Measurements from ENCODE around the gene KDM8. TPM values are rescaled to one million over a fixed set of nuclear protein-coding genes. Genes with fewer than 3 reads are reported as not detected.

KDM8 gene
- total and polyA plus RNA-seq, 2 donors (not counting 3 experiments of a cell fraction or from before 2014, with no cell fraction given), result 5.1 to 8.4 TPM

DNA sequence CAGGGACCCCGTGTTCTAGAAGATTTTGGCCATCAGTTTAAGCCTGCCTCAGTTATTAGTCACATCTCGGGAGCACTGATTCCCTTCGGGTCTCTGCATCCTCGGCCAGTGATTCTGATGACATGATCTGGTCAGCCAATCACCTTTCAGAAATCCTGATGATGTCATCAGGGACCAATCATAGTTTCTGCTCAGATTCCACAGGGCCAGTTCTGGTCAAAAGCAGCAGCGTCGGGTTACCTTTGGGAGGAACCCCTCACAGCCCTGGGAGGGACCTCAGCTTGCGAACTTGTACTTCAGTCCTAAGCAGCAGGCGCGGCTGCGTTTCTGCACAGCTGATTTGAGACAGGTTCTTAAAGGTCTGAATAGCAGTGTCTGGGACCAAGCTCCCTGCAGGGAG lies 13.9 kb downstream of the KDM8 start:
- no peak overlapping the region for H3K27ac ChIP-seq (ENCODE audit: insufficient read depth, low read depth, low read length)
- no peak overlapping the region for H3K4me3 ChIP-seq (replicated peaks in 1 of 3; ENCODE audit: insufficient read depth in 1 of 3, low read depth in 1 of 3, low read length in 3 of 3)
- no peak for DNase-seq (ENCODE audit: low read depth, low spot score)
- H3K79me2 ChIP-seq (ENCODE audit: control insufficient read depth, insufficient read depth, low read length), result no peaks in the 10 kb centered on the region
- no TSS peak for BruUV-seq (replicated peaks)
- H3K9me1 ChIP-seq (replicated peaks; ENCODE audit: control insufficient read depth, extremely low read depth, insufficient read depth, low read length), result no peaks in the 10 kb centered on the region
- H2AFZ ChIP-seq (ENCODE audit: low read depth, low read length), result no peak overlapping the region
- peak; percentile 18 for FAIRE-seq
- dilution Hi-C loops (cut with MboI; ENCODE audit: extremely low pct_ligation_motif_present, low sequenced_read_pairs), result no loop called here
- H3K9ac ChIP-seq (replicated peaks; ENCODE audit: extremely low read depth, insufficient read depth, low read length), result no peak overlapping the region
- CTCF ChIA-PET, result no interaction called here
- no peaks in the 10 kb centered on the region for H3K4me1 ChIP-seq (ENCODE audit: control insufficient read depth, extremely low read depth, insufficient read depth, low read length)
- H4K20me1 ChIP-seq (replicated peaks; ENCODE audit: control insufficient read depth, extremely low read depth, insufficient read depth, low read length), result no peaks in the 10 kb centered on the region
- H3K9me3 ChIP-seq (replicated peaks; ENCODE audit: control insufficient read depth, insufficient read depth, low read length), result no peaks in the 10 kb centered on the region
- H3K36me3 ChIP-seq (ENCODE audit: control insufficient read depth in 2 of 2, extremely low read depth in 1 of 2, insufficient read depth in 2 of 2, low read length in 2 of 2), result no peaks in the 10 kb centered on the region
- TF ChIP-seq JUN (IDR thresholded peaks at IDR 0.05; ENCODE audit: borderline replicate concordance, insufficient read depth, insufficient read length, low read depth), result peak; percentile 39
- no peak for TF ChIP-seq POLR2A (IDR thresholded peaks at IDR 0.05; ENCODE audit: low read depth, low read length)
- no peaks in the 10 kb centered on the region for H3K27me3 ChIP-seq (ENCODE audit: control insufficient read depth in 2 of 2, insufficient read depth in 2 of 2, low read length in 2 of 2)
- no peak overlapping the region for H3K4me2 ChIP-seq (ENCODE audit: insufficient read depth, low read length)
- POLR2A ChIA-PET, result no interaction called here
- intact Hi-C loops (cut with micrococcal nuclease), result no loop called here

GRCh38 chr16:27218756-27219155 lies 15.4 kb downstream of the KDM8 start:
- no peaks in the 10 kb centered on the region for H3K4me1 ChIP-seq (ENCODE audit: control insufficient read depth, extremely low read depth, insufficient read depth, low read length)
- no peaks in the 10 kb centered on the region for H4K20me1 ChIP-seq (replicated peaks; ENCODE audit: control insufficient read depth, extremely low read depth, insufficient read depth, low read length)
- dilution Hi-C loops (cut with MboI; ENCODE audit: extremely low pct_ligation_motif_present, low sequenced_read_pairs), result no loop called here
- no peak overlapping the region for H3K4me3 ChIP-seq (replicated peaks in 1 of 3; ENCODE audit: insufficient read depth in 1 of 3, low read depth in 1 of 3, low read length in 3 of 3)
- H3K79me2 ChIP-seq (ENCODE audit: control insufficient read depth, insufficient read depth, low read length), result no peaks in the 10 kb centered on the region
- FAIRE-seq, result no peak
- CTCF ChIA-PET, result interaction anchor here (0.7 kb wide), 1 partner anchor 56 kb away, joined by 3 read pairs; no protein-coding TSS in a partner anchor
- no peak overlapping the region for H2AFZ ChIP-seq (ENCODE audit: low read depth, low read length)
- no peak for DNase-seq (ENCODE audit: low read depth, low spot score)
- no peaks in the 10 kb centered on the region for H3K9me3 ChIP-seq (replicated peaks; ENCODE audit: control insufficient read depth, insufficient read depth, low read length)
- no TSS peak for BruUV-seq (replicated peaks)
- intact Hi-C loops (cut with micrococcal nuclease), result no loop called here
- H3K4me2 ChIP-seq (ENCODE audit: insufficient read depth, low read length), result no peak overlapping the region
- no peaks in the 10 kb centered on the region for H3K27me3 ChIP-seq (ENCODE audit: control insufficient read depth in 2 of 2, insufficient read depth in 2 of 2, low read length in 2 of 2)
- no peaks in the 10 kb centered on the region for H3K9me1 ChIP-seq (replicated peaks; ENCODE audit: control insufficient read depth, extremely low read depth, insufficient read depth, low read length)
- POLR2A ChIA-PET, result no interaction called here
- H3K9ac ChIP-seq (replicated peaks; ENCODE audit: extremely low read depth, insufficient read depth, low read length), result no peak overlapping the region
- no peak for TF ChIP-seq MAX (IDR thresholded peaks at IDR 0.05; ENCODE audit: insufficient read depth, insufficient read length)
- TF ChIP-seq JUN (IDR thresholded peaks at IDR 0.05; ENCODE audit: borderline replicate concordance, insufficient read depth, insufficient read length, low read depth), result no peak
- no peak for TF ChIP-seq FOS (IDR thresholded peaks at IDR 0.05; ENCODE audit: borderline replicate concordance, insufficient read depth, low read length)
- TF ChIP-seq POLR2AphosphoS5 (IDR thresholded peaks at IDR 0.05; ENCODE audit: insufficient read depth, low read depth, low read length), result no peak
- TF ChIP-seq MYC (IDR thresholded peaks at IDR 0.05; ENCODE audit: low read depth, low read length), result no peak
- TF ChIP-seq, protein P1, sequence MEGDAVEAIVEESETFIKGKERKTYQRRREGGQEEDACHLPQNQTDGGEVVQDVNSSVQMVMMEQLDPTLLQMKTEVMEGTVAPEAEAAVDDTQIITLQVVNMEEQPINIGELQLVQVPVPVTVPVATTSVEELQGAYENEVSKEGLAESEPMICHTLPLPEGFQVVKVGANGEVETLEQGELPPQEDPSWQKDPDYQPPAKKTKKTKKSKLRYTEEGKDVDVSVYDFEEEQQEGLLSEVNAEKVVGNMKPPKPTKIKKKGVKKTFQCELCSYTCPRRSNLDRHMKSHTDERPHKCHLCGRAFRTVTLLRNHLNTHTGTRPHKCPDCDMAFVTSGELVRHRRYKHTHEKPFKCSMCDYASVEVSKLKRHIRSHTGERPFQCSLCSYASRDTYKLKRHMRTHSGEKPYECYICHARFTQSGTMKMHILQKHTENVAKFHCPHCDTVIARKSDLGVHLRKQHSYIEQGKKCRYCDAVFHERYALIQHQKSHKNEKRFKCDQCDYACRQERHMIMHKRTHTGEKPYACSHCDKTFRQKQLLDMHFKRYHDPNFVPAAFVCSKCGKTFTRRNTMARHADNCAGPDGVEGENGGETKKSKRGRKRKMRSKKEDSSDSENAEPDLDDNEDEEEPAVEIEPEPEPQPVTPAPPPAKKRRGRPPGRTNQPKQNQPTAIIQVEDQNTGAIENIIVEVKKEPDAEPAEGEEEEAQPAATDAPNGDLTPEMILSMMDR (IDR thresholded peaks at IDR 0.05; ENCODE audit: extremely low read depth in 1 of 2, insufficient read depth in 1 of 2, low read depth in 1 of 2, low read length in 2 of 2), result no peak
- TF ChIP-seq EZH2 (IDR thresholded peaks at IDR 0.05; ENCODE audit: borderline replicate concordance, low read depth, low read length, severe bottlenecking), result no peak
- no peak for TF ChIP-seq GATA2 (IDR thresholded peaks at IDR 0.05; ENCODE audit: insufficient read depth, insufficient read length, low read depth, low read length)
- no peak for TF ChIP-seq POLR2A (IDR thresholded peaks at IDR 0.05; ENCODE audit: low read depth, low read length)
- H3K36me3 ChIP-seq (ENCODE audit: control insufficient read depth in 2 of 2, extremely low read depth in 1 of 2, insufficient read depth in 2 of 2, low read length in 2 of 2), result no peaks in the 10 kb centered on the region
- H3K27ac ChIP-seq (ENCODE audit: insufficient read depth, low read depth, low read length), result no peak overlapping the region
